Neural cell (in vitro differentiated cells): ENCODE data around the gene PRIMA1. TPM values are rescaled to one million over a fixed set of nuclear protein-coding genes. Genes with fewer than 3 reads are reported as not detected.

Source experiments
- H2AFZ ChIP-seq: fragments of 200-600, 300-800 bp; sonication (generic), shearing (Covaris generic); 2 replicates; pipeline ENCODE4 v1.6.0; 2014; ENCODE audit warnings: low read depth, mild to moderate bottlenecking, antibody characterized with exemption, low read length, moderate library complexity
- H3F3A ChIP-seq: fragments of 200-600 bp; shearing (Covaris generic); 2 replicates; pipeline ENCODE4 v1.6.1; 2016; ENCODE audit warnings: mild to moderate bottlenecking, moderate library complexity, mixed read lengths, antibody characterized with exemption, low read length; ENCODE audit not compliant: insufficient read depth, poor library complexity, severe bottlenecking
- H3K27ac ChIP-seq: fragments of 200-600, 300-800 bp; sonication (generic), shearing (Covaris generic); 2 replicates; pipeline ENCODE4 v1.5.1; 2014; ENCODE audit warnings: mild to moderate bottlenecking, low read length, moderate library complexity
- H3K27me3 ChIP-seq: fragments of 300-800, 200-600 bp; sonication (generic), shearing (Covaris generic); 2 replicates; pipeline ENCODE4 v1.6.0; 2014; ENCODE audit warnings: mild to moderate bottlenecking, low read depth, low read length, moderate library complexity; ENCODE audit not compliant: insufficient read depth
- H3K36me3 ChIP-seq: fragments of 300-800, 200-600 bp; sonication (generic), shearing (Covaris generic); 2 replicates; pipeline ENCODE4 v1.5.1; 2014; ENCODE audit warnings: mild to moderate bottlenecking, antibody characterized with exemption, low read length, moderate library complexity; ENCODE audit not compliant: insufficient read depth
- H3K4me2 ChIP-seq: fragments of 300-800, 200-600 bp; sonication (generic), shearing (Covaris generic); 2 replicates; pipeline ENCODE4 v1.6.0; 2014; ENCODE audit warnings: mild to moderate bottlenecking, low read length
- H3K4me3 ChIP-seq: fragments of 300-800, 200-600 bp; sonication (generic), shearing (Covaris generic); 2 replicates; pipeline ENCODE4 v1.5.1; 2014; ENCODE audit warnings: mild to moderate bottlenecking, low read length, moderate library complexity
- H3K79me2 ChIP-seq: fragments of 200-600 bp; shearing (Covaris generic); replicated peaks from 2 replicates; pipeline ENCODE4 v1.6.0; 2014; ENCODE audit warnings: mild to moderate bottlenecking, low read length, moderate library complexity; ENCODE audit not compliant: insufficient read depth
- H3K9ac ChIP-seq: fragments of 300-800, 200-600 bp; sonication (generic), shearing (Covaris generic); 2 replicates; pipeline ENCODE4 v1.6.1; 2016; ENCODE audit warnings: mild to moderate bottlenecking, low read length, mixed read lengths
- H3K9me2 ChIP-seq: fragments of 200-600 bp; shearing (Covaris generic); 2 replicates; pipeline ENCODE4 v1.6.1; 2016; ENCODE audit warnings: mild to moderate bottlenecking, low read length, mixed read lengths; ENCODE audit not compliant: insufficient read depth
- H3K9me3 ChIP-seq: fragments of 200-600, 300-800 bp; sonication (generic), shearing (Covaris generic); 2 replicates; pipeline ENCODE4 v1.6.1; 2016; ENCODE audit warnings: mild to moderate bottlenecking, mixed run types, low read length, moderate library complexity, mixed read lengths
- H4K20me1 ChIP-seq: fragments of 200-600 bp; shearing (Covaris generic); 2 replicates; pipeline ENCODE4 v1.6.1; 2016; ENCODE audit warnings: mild to moderate bottlenecking, mixed run types; ENCODE audit not compliant: insufficient read depth
- CTCF ChIP-seq: fragments of 450-650 bp; IDR thresholded peaks from 2 replicates; pipeline ENCODE4 v1.5.1; 2014; ENCODE audit warnings: antibody characterized with exemption, mild to moderate bottlenecking, moderate library complexity; ENCODE audit not compliant: poor library complexity, severe bottlenecking
- EP300 ChIP-seq: fragments of 450-650 bp; conservative IDR thresholded peaks from 2 replicates; pipeline ENCODE4 v1.6.1; 2014; ENCODE audit warnings: antibody characterized with exemption, mild to moderate bottlenecking, moderate library complexity; ENCODE audit not compliant: poor library complexity, severe bottlenecking
- EZH2 ChIP-seq: fragments of 200-600, 300-800 bp; shearing (Covaris generic), sonication (generic); IDR thresholded peaks from 2 replicates; pipeline ENCODE4 v1.6.1; 2014; ENCODE audit warnings: antibody characterized with exemption, low read length, borderline replicate concordance, mild to moderate bottlenecking; ENCODE audit not compliant: insufficient read depth, poor library complexity, severe bottlenecking
- MXI1 ChIP-seq: fragments of 450-650 bp; conservative IDR thresholded peaks from 2 replicates; pipeline ENCODE4 v1.6.1; 2014; ENCODE audit warnings: antibody characterized with exemption, mild to moderate bottlenecking; ENCODE audit not compliant: poor library complexity, severe bottlenecking
- POLR2AphosphoS5 ChIP-seq: IDR thresholded peaks from 2 replicates; pipeline ENCODE4 v1.6.1; 2012
- RAD21 ChIP-seq: fragments of 450-650 bp; conservative IDR thresholded peaks from 2 replicates; pipeline ENCODE4 v1.6.1; 2014; ENCODE audit warnings: antibody characterized with exemption, mild to moderate bottlenecking, moderate library complexity
- SMC3 ChIP-seq: fragments of 450-650 bp; conservative IDR thresholded peaks from 2 replicates; pipeline ENCODE4 v1.6.1; 2014; ENCODE audit warnings: antibody characterized with exemption, mild to moderate bottlenecking, moderate library complexity; ENCODE audit not compliant: poor library complexity
- TAF1 ChIP-seq: IDR thresholded peaks from 2 replicates; pipeline ENCODE4 v1.6.1; 2012; ENCODE audit warnings: low read depth
- polyA plus RNA-seq: library from polyadenylated mRNA; depleted of rRNA; stranded (reverse); fragments of >200 nt; gene quantifications from 2 replicates; pipeline ENCODE4 v1.2.3, GENCODE V29; 2014
- TF ChIP-seq, protein P1 (sequence below): IDR thresholded peaks from 2 replicates; pipeline ENCODE4 v1.6.1; 2012; ENCODE audit warnings: borderline replicate concordance

The PRIMA1 gene
- polyA plus RNA-seq, 1 donor from 2014 or later: not detected

- no peaks in the 10 kb centered on the region for H3K79me2 ChIP-seq
- H4K20me1 ChIP-seq: no peaks in the 10 kb centered on the region
- H3K9me2 ChIP-seq: no peaks in the 10 kb centered on the region
- no peaks in the 10 kb centered on the region for H3K9me3 ChIP-seq
- peak overlapping the region; percentile 36 for H3K9ac ChIP-seq
- TF ChIP-seq CTCF (no peak), EP300 (no peak), SMC3 (no peak), TAF1 (no peak), POLR2AphosphoS5 (no peak), MXI1 (no peak), RAD21 (no peak), EZH2 (no peak)
- TF ChIP-seq, protein P1, sequence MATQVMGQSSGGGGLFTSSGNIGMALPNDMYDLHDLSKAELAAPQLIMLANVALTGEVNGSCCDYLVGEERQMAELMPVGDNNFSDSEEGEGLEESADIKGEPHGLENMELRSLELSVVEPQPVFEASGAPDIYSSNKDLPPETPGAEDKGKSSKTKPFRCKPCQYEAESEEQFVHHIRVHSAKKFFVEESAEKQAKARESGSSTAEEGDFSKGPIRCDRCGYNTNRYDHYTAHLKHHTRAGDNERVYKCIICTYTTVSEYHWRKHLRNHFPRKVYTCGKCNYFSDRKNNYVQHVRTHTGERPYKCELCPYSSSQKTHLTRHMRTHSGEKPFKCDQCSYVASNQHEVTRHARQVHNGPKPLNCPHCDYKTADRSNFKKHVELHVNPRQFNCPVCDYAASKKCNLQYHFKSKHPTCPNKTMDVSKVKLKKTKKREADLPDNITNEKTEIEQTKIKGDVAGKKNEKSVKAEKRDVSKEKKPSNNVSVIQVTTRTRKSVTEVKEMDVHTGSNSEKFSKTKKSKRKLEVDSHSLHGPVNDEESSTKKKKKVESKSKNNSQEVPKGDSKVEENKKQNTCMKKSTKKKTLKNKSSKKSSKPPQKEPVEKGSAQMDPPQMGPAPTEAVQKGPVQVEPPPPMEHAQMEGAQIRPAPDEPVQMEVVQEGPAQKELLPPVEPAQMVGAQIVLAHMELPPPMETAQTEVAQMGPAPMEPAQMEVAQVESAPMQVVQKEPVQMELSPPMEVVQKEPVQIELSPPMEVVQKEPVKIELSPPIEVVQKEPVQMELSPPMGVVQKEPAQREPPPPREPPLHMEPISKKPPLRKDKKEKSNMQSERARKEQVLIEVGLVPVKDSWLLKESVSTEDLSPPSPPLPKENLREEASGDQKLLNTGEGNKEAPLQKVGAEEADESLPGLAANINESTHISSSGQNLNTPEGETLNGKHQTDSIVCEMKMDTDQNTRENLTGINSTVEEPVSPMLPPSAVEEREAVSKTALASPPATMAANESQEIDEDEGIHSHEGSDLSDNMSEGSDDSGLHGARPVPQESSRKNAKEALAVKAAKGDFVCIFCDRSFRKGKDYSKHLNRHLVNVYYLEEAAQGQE: no peak
- no peaks in the 10 kb centered on the region for H3K36me3 ChIP-seq
- peak overlapping the region; percentile 70 for H3K4me3 ChIP-seq
- no peak overlapping the region for H2AFZ ChIP-seq
- H3K4me2 ChIP-seq: no peak overlapping the region
- H3K27me3 ChIP-seq: peaks cover 47% of the 10 kb centered on the region
- H3F3A ChIP-seq: no peaks in the 10 kb centered on the region
- H3K27ac ChIP-seq: no peak overlapping the region
Observed at GRCh38 chr14:93789228-93790130, 1.2 kb upstream of the PRIMA1 start.

DNA sequence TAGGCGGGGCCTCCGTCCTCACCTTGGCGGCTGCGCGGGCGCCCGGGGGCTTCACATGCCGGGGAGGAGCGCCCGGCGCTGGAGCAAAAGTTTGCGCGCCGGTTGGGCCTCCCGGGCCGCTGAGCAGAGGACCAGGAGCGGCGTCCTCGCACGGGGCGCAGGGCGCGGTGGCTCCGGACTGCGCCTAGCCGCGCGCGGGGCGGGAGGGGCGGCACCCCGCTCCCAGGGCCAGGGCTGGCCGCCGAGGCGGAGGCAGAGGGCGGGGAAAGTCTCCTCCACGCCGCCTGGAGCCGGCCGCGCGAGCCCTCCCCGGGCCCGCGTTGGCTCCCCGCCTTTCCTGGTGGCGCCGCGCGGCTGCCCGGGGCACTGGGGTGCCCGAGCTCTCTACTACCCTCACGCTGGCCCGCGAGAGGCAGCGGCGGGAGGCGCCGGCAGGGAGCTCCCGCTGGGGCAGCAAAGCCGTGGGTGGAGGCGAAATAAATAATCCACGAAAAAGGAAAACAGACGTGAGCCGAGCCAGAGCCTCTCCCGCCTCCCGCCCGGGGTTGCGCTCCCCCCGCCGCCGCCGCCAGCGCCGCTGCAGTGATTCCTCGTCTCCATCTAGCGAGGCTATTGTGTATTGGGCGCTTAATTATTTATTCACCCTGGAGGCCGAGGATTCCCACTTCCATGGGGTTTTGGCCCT lies 400 bp upstream of the PRIMA1 start:
- Histone ChIP-seq H3K4me2 (peak overlapping the region; percentile 51), H3K79me2 (no peaks in the 10 kb centered on the region), H3K36me3 (no peaks in the 10 kb centered on the region), H3F3A (no peaks in the 10 kb centered on the region), H3K9ac (peak overlapping the region; percentile 36), H4K20me1 (no peaks in the 10 kb centered on the region), H3K9me2 (no peaks in the 10 kb centered on the region), H3K9me3 (no peaks in the 10 kb centered on the region), H3K4me3 (peak overlapping the region; percentile 70), H3K27ac (no peak overlapping the region), H3K27me3 (peaks cover 47% of the 10 kb centered on the region), H2AFZ (no peak overlapping the region)
- TF ChIP-seq MXI1: no peak
- TF ChIP-seq, protein P1: no peak
- TF ChIP-seq CTCF: no peak
- TF ChIP-seq EP300: no peak
- TF ChIP-seq SMC3: no peak
- TF ChIP-seq TAF1: no peak
- TF ChIP-seq EZH2: no peak
- TF ChIP-seq RAD21: no peak
- no peak for TF ChIP-seq POLR2AphosphoS5
